H9 (cell line): ENCODE results near the gene DSCAM. TPM values are rescaled to one million over a fixed set of nuclear protein-coding genes. Genes with fewer than 3 reads are reported as not detected.

Experiments
- DNase-seq: peaks from one replicate; pipeline ENCODE4 v3.0.0-alpha.2; 2017
- H2AFZ ChIP-seq: one replicate; pipeline ENCODE4 v1.6.1; 2013; ENCODE audit warnings: mild to moderate bottlenecking, low read length, control low read depth, moderate library complexity
- H2AK5ac ChIP-seq: 2 replicates; pipeline ENCODE4 v1.6.1; 2013; ENCODE audit warnings: low read length, control low read depth, mixed read lengths; ENCODE audit not compliant: insufficient read length
- H2BK120ac ChIP-seq: one replicate; pipeline ENCODE4 v1.6.1; 2013; ENCODE audit warnings: low read depth, mild to moderate bottlenecking, low read length, control low read depth, inconsistent platforms; ENCODE audit not compliant: poor library complexity, severe bottlenecking
- H2BK12ac ChIP-seq: 2 replicates; pipeline ENCODE4 v1.6.1; 2013; ENCODE audit warnings: low read length, control low read depth, mixed read lengths, low read depth; ENCODE audit not compliant: insufficient read length
- H2BK15ac ChIP-seq: 2 replicates; pipeline ENCODE4 v1.6.1; 2013; ENCODE audit warnings: low read depth, low read length, control low read depth
- H2BK20ac ChIP-seq: one replicate; pipeline ENCODE4 v1.6.1; 2013; ENCODE audit warnings: low read depth, mild to moderate bottlenecking, low read length, control low read depth, inconsistent platforms; ENCODE audit not compliant: poor library complexity, severe bottlenecking
- H2BK5ac ChIP-seq: 2 replicates; pipeline ENCODE4 v1.6.1; 2013; ENCODE audit warnings: low read length, control low read depth, mixed read lengths; ENCODE audit not compliant: insufficient read length
- H3K14ac ChIP-seq: 2 replicates; pipeline ENCODE4 v1.6.1; 2013; ENCODE audit warnings: low read length, control low read depth; ENCODE audit not compliant: insufficient read depth
- H3K18ac ChIP-seq: 2 replicates; pipeline ENCODE4 v1.6.1; 2013; ENCODE audit warnings: low read depth, mild to moderate bottlenecking, mixed read lengths, low read length, control low read depth; ENCODE audit not compliant: insufficient read length
- H3K23ac ChIP-seq: 2 replicates; pipeline ENCODE4 v1.6.1; 2013; ENCODE audit warnings: low read length, control low read depth, mixed read lengths, low read depth; ENCODE audit not compliant: insufficient read length
- H3K23me2 ChIP-seq: 2 replicates; pipeline ENCODE4 v1.6.1; 2013; ENCODE audit warnings: low read depth, mild to moderate bottlenecking, mixed read lengths, low read length, control low read depth; ENCODE audit not compliant: insufficient read length, poor library complexity, severe bottlenecking
- H3K27ac ChIP-seq: 2 replicates; pipeline ENCODE4 v1.5.1; 2013; ENCODE audit warnings: low read length, control low read depth, mixed read lengths, low read depth; ENCODE audit not compliant: insufficient read length
- H3K27me3 ChIP-seq: 2 replicates; pipeline ENCODE4 v1.6.1; 2013; ENCODE audit warnings: low read length, control low read depth, inconsistent platforms; ENCODE audit not compliant: insufficient read depth
- H3K4ac ChIP-seq: 2 replicates; pipeline ENCODE4 v1.6.1; 2013; ENCODE audit warnings: low read depth, mild to moderate bottlenecking, control low read depth, inconsistent platforms, low read length, moderate library complexity
- H3K4me1 ChIP-seq: 2 replicates; pipeline ENCODE4 v1.6.1; 2013; ENCODE audit warnings: low read length, control low read depth, inconsistent platforms; ENCODE audit not compliant: insufficient read depth
- H3K4me2 ChIP-seq: 2 replicates; pipeline ENCODE4 v1.6.1; 2013; ENCODE audit warnings: low read length, control low read depth, mixed read lengths; ENCODE audit not compliant: insufficient read length, insufficient read depth
- H3K56ac ChIP-seq: 2 replicates; pipeline ENCODE4 v1.6.1; 2013; ENCODE audit warnings: low read depth, mild to moderate bottlenecking, mixed read lengths, low read length, control low read depth; ENCODE audit not compliant: insufficient read length
- H3K79me1 ChIP-seq: 2 replicates; pipeline ENCODE4 v1.6.1; 2013; ENCODE audit warnings: low read depth, mild to moderate bottlenecking, moderate library complexity, low read length, control low read depth, inconsistent platforms; ENCODE audit not compliant: insufficient read depth, poor library complexity, severe bottlenecking
- H3K79me2 ChIP-seq: 2 replicates; pipeline ENCODE4 v1.6.1; 2013; ENCODE audit warnings: low read length, control low read depth, inconsistent platforms; ENCODE audit not compliant: insufficient read depth
- H3K9ac ChIP-seq: 2 replicates; pipeline ENCODE4 v1.6.1; 2013; ENCODE audit warnings: low read length, control low read depth, mixed read lengths; ENCODE audit not compliant: insufficient read length; ENCODE audit errors: extremely low read depth
- H3K9me3 ChIP-seq: one replicate; pipeline ENCODE4 v1.6.1; 2013; ENCODE audit warnings: low read depth, low read length, inconsistent platforms; ENCODE audit not compliant: control insufficient read depth
- H3T11ph ChIP-seq: one replicate; pipeline ENCODE4 v1.6.1; 2013; ENCODE audit warnings: mild to moderate bottlenecking, low read length, control low read depth, inconsistent platforms
- H4K20me1 ChIP-seq: one replicate; pipeline ENCODE4 v1.6.1; 2013; ENCODE audit not compliant: control insufficient read depth, insufficient read length, insufficient read depth
- H4K5ac ChIP-seq: 2 replicates; pipeline ENCODE4 v1.6.1; 2013; ENCODE audit warnings: low read depth, mild to moderate bottlenecking, mixed read lengths, low read length, control low read depth; ENCODE audit not compliant: insufficient read length
- H4K8ac ChIP-seq: replicated peaks from 2 replicates; pipeline ENCODE4 v1.6.1; 2013; ENCODE audit warnings: low read length, control low read depth, mixed read lengths, low read depth; ENCODE audit not compliant: insufficient read length
- H4K91ac ChIP-seq: 2 replicates; pipeline ENCODE4 v1.6.1; 2013; ENCODE audit warnings: low read depth, mild to moderate bottlenecking, moderate library complexity, mixed read lengths, low read length, control low read depth; ENCODE audit not compliant: insufficient read length
- H3K27ac Mint-ChIP-seq, 3 experiments: 2 replicates in 2 of 3; 3 replicates in 1 of 3; pipeline ENCODE4 v1.8.0; 2020 to 2021; ENCODE audit warnings: mixed read lengths in 3 of 3, mild to moderate bottlenecking in 1 of 3, moderate library complexity in 1 of 3
- H3K27me3 Mint-ChIP-seq: 2 replicates; pipeline ENCODE4 v1.8.0; 2021; ENCODE audit warnings: low read depth, mild to moderate bottlenecking, moderate library complexity, mixed read lengths
- H3K36me3 Mint-ChIP-seq, 3 experiments: 2 replicates in 2 of 3; 3 replicates in 1 of 3; pipeline ENCODE4 v1.8.0; 2020 to 2021; ENCODE audit warnings: low read depth in 3 of 3, mixed read lengths in 3 of 3; ENCODE audit not compliant: insufficient read depth in 1 of 3
- H3K4me1 Mint-ChIP-seq, 2 experiments: 2 replicates each; pipeline ENCODE4 v1.8.0; 2020; ENCODE audit warnings: mixed read lengths in 2 of 2
- H3K4me3 Mint-ChIP-seq, 2 experiments: 2 replicates in 1 of 2; 3 replicates in 1 of 2; pipeline ENCODE4 v1.8.0; 2020 to 2021; ENCODE audit warnings: mild to moderate bottlenecking in 2 of 2, mixed read lengths in 2 of 2, moderate library complexity in 1 of 2
- H3K9me3 Mint-ChIP-seq, 2 experiments: 2 replicates in 1 of 2; 3 replicates in 1 of 2; pipeline ENCODE4 v1.8.0; 2020; ENCODE audit warnings: mild to moderate bottlenecking in 2 of 2, mixed read lengths in 2 of 2, moderate library complexity in 1 of 2
- WGBS: extraction: QIAGEN DNeasy Blood & Tissue Kit; methylation state at CpG from one replicate; pipeline ENCODE4 v1.1.7; 2013; ENCODE audit warnings: missing lambda C conversion rate, low lambda C conversion rate, mixed read lengths; ENCODE audit not compliant: insufficient read length; ENCODE audit errors: extremely low coverage; 5-methylcytosine and 5-hydroxymethylcytosine counted together
- total RNA-seq: library from RNA; stranded (reverse); gene quantifications from 2 replicates; pipeline ENCODE4 v1.2.1, GENCODE V29; 2021
- TF ChIP-seq, protein P1 (sequence below): fragments of 200-600 bp; sonication (generic); conservative IDR thresholded peaks from 3 replicates; pipeline ENCODE4 v1.8.0; 2021; ENCODE audit warnings: antibody characterized with exemption, mild to moderate bottlenecking

The DSCAM gene
- total RNA-seq, 1 experiment from 2014 or later = 0.17 TPM

DNA sequence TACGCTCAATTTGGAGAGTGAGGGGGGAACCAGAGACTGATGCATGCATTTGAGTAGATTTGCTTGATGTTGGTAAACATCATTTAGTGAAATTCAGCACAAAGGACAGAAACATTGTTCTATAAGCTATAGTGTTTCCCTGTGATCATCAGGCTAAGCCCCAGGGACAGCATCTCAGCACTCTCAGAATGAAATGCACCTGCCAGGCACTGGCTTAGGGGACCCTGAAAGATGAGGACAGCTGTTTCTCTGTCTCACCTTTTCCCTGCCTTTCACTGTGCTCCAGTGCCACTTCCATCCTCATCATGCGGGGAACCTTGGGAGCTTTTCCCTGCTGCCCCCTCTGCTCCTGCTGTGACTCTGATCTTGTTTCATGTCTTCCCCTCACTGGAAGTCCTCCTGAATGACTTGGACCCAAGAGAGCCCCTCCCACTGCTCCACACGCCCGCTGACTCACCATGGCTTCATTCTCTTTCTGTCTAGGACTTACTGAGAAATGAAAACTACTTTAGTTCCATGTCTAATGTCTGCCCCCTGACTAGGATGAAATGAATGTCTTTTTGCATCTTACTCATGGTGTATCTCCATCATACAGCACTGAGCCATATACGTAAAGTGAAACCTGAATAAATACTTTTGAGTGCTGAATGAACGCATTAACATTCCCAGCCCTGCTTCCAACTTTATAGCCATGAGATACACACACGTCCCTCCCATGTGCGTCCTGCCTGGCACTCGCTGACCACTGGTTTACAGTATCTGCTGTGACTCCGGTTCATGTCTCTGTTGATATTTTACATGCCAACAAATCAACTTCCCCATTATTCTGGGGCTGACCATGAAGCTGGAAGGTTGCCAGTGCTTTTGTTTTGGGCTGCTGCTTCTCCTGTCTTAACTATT lies 797.7 kb downstream of the DSCAM start:
- no peaks in the 10 kb centered on the region for H4K20me1 ChIP-seq
- no peak overlapping the region for H3K4ac ChIP-seq
- Mint-ChIP-seq H3K36me3 (no peaks in the 10 kb centered on the region), H3K4me1 (peaks cover 12 to 19% of the 10 kb centered on the region in 2 experiments), H3K27me3 (no peaks in the 10 kb centered on the region), H3K27ac (no peak overlapping the region; a peak in 1 of 7 replicates), H3K4me3 (no peak overlapping the region), H3K9me3 (no peaks in the 10 kb centered on the region)
- H3K79me1 ChIP-seq = no peaks in the 10 kb centered on the region
- no peak overlapping the region for H2BK120ac ChIP-seq
- no peaks in the 10 kb centered on the region for H3K27me3 ChIP-seq
- H3K79me2 ChIP-seq = no peaks in the 10 kb centered on the region
- no peaks in the 10 kb centered on the region for H3K4me1 ChIP-seq
- H3K27ac ChIP-seq = no peak overlapping the region
- WGBS = no CpG with 5 or more reads among the region's 10 CpGs
- no peak overlapping the region for H3K9ac ChIP-seq
- no peaks in the 10 kb centered on the region for H3K9me3 ChIP-seq
- no peak overlapping the region for H4K8ac ChIP-seq
- H3K23me2 ChIP-seq = no peaks in the 10 kb centered on the region
- no peak overlapping the region for H3K14ac ChIP-seq
- no peak overlapping the region for H3K23ac ChIP-seq
- H2BK15ac ChIP-seq = no peak overlapping the region
- no peak overlapping the region for H4K91ac ChIP-seq
- H4K5ac ChIP-seq = no peak overlapping the region
- no peak overlapping the region for H3K56ac ChIP-seq
- H3K4me2 ChIP-seq = no peak overlapping the region
- H2BK12ac ChIP-seq = no peak overlapping the region
- H2AK5ac ChIP-seq = no peak overlapping the region
- H3K18ac ChIP-seq = no peak overlapping the region
- H2BK5ac ChIP-seq = no peak overlapping the region
- H2BK20ac ChIP-seq = no peak overlapping the region
- no peak for DNase-seq
- H3T11ph ChIP-seq = no peak overlapping the region
- H2AFZ ChIP-seq = no peak overlapping the region
- TF ChIP-seq, protein P1, sequence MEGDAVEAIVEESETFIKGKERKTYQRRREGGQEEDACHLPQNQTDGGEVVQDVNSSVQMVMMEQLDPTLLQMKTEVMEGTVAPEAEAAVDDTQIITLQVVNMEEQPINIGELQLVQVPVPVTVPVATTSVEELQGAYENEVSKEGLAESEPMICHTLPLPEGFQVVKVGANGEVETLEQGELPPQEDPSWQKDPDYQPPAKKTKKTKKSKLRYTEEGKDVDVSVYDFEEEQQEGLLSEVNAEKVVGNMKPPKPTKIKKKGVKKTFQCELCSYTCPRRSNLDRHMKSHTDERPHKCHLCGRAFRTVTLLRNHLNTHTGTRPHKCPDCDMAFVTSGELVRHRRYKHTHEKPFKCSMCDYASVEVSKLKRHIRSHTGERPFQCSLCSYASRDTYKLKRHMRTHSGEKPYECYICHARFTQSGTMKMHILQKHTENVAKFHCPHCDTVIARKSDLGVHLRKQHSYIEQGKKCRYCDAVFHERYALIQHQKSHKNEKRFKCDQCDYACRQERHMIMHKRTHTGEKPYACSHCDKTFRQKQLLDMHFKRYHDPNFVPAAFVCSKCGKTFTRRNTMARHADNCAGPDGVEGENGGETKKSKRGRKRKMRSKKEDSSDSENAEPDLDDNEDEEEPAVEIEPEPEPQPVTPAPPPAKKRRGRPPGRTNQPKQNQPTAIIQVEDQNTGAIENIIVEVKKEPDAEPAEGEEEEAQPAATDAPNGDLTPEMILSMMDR = no peak
